ENCODE results near the gene TRMT2A. TPM values are rescaled to one million over a fixed set of nuclear protein-coding genes. Genes with fewer than 3 reads are reported as not detected.

TRMT2A gene
- total RNA-seq, 1 donor from 2014 or later, result 125 TPM

DNA sequence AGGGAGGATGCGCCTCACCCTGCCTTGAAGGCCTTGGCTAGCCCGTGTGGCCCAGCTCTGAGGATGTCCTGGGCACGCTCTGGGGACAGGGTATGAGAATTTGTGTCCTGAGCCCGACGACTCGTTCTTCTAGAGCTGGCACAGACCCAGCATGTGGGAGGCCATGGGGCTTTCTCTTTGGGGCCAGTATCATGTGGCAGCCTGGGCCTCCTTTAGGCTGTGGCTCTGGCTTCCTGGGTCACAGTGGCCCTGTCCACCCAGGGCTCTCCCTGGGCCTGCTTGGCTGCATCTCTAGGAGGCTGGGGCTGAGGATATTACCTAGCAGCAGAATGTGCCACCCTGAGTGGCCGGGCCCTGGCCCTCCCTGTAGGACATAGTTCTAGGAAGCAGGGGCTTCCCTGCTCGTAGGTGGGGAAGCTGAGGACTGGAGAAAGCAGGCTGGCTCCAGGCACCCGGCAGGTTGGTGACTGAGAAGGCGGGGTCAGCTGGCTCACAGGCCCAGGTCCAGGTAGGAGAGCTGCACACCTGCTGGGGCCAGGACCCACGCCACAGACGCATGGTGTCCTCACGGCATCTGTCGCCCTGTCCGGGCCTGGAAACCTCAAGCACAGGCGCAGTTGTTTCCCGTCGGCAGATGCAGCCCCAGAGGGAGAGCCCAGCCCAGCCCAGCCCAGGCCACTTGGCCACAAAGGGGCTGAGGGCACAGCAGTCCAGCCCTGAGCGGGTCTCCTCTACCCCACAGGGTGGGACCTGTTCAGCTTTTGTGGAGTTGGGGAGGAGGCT, 27.0 kb upstream of the TRMT2A start:
- H3K27ac Mint-ChIP-seq, result no peak overlapping the region
- intact Hi-C loops (cut with micrococcal nuclease), result no loop called here
- DNase-seq, result no peak
- H3K4me1 Mint-ChIP-seq, result peaks cover 3% of the 10 kb centered on the region
- H3K4me3 Mint-ChIP-seq, result no peak overlapping the region
- no peaks in the 10 kb centered on the region for H3K9me3 Mint-ChIP-seq
- H3K27me3 Mint-ChIP-seq, result no peaks in the 10 kb centered on the region
- H3K36me3 Mint-ChIP-seq (ENCODE audit: low read depth), result peaks cover 2% of the 10 kb centered on the region

DNA sequence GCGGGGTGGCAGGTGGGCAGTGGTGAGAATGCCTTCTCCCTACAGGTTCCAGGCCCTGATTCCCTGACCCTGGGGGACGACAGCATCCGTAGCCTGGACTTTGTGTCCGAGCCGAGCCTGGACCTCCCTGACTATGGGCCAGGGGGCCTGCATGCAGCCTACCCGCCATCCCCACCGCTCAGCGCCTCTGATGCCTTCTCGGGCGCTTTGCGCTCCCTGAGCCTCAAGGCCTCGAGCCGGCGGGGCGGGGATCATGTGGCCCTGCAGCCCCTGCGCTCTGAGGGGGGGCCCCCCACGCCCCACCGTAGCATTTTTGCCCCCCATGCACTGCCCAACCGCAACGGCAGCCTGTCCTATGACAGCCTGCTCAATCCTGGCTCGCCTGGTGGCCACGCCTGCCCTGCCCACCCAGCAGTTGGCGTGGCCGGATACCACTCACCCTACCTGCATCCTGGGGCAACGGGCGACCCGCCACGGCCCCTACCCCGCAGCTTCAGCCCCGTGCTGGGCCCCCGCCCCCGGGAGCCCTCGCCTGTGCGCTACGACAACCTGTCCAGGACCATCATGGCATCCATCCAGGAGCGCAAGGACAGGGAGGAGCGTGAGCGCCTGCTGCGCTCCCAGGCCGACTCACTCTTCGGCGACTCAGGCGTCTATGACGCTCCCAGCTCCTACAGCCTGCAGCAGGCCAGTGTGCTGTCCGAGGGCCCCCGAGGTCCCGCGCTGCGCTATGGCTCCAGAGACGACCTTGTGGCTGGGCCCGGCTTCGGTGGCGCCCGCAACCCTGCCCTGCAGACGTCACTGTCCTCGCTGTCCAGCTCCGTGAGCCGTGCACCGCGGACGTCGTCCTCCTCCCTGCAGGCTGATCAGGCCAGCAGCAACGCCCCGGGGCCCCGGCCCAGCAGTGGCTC, 25.9 kb upstream of the TRMT2A start:
- Mint-ChIP-seq H3K9me3 (no peaks in the 10 kb centered on the region), H3K27ac (no peak overlapping the region), H3K4me3 (no peak overlapping the region), H3K4me1 (peaks cover 4% of the 10 kb centered on the region), H3K36me3 (ENCODE audit: low read depth) (peaks cover 2% of the 10 kb centered on the region), H3K27me3 (no peaks in the 10 kb centered on the region)
- no peak for DNase-seq
- intact Hi-C loops (cut with micrococcal nuclease), result no loop called here

DNA sequence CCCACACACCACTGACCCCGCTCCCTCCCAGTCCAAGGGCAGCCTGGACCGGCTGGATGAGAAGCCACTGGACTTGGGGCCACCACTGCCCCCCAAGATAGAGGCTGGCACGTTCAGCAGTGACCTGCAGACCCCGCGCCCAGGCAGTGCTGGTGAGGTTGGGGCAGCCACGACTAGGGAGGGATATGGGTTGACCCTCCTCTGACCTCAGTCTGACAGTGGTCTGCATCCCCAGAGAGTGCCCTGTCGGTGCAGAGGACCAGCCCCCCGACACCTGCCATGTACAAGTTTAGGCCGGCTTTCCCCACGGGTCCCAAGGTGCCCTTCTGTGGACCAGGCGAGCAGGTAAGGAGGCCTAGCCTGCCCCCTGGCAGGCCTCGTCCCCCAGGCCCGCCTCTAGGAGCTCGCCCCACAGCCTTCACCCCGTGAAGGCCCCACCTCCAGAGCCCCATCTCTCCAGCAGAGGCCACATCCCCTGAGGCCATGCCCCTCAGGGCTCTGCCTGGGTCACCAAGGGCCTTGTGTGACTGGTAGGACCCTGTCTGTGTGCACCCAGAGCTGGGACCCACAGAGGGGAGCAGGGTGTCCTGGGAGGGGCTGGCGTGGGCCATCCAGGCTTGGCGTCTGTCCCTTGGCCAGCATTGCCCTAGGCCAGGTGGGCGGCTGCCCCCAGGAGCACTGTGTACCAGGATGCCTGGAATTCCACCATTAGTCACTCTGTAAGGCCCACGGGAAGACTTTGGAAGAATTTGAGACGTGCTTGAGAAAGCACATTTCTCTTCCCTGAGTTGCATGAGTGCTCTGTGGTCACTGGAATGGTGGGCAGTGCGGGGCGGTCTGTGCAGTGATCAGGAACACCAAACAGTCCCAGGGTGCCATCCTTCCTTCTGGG, 24.4 kb upstream of the TRMT2A start:
- Mint-ChIP-seq H3K27me3 (no peaks in the 10 kb centered on the region), H3K4me1 (peaks cover 5% of the 10 kb centered on the region), H3K36me3 (ENCODE audit: low read depth) (peaks cover 2% of the 10 kb centered on the region), H3K27ac (no peak overlapping the region), H3K9me3 (no peaks in the 10 kb centered on the region), H3K4me3 (no peak overlapping the region)
- intact Hi-C loops (cut with micrococcal nuclease), result no loop called here
- no peak for DNase-seq

DNA sequence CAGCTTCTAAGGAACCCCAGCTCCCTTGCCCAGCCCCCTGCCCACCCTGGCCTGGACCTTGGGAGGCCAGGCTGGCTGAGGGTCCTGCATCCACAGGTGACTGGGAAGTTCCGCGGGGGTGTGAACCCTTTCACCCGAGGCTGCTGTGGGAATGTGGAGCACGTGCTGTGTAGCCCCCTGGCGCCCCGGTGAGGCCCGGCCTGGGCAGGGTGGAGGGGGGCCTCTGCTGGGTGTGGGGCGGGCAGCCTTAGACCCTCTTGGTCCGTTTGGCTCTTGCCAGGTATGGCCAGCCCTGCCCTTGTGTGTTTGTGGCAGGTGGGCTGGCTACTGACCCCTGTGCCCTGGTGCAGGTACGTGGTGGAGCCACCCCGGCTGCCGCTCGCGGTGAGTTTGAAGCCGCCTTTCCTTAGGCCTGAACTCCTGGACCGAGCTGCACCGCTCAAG, 23.5 kb upstream of the TRMT2A start:
- Mint-ChIP-seq H3K4me3 (no peak overlapping the region), H3K27ac (no peak overlapping the region), H3K36me3 (ENCODE audit: low read depth) (peaks cover 2% of the 10 kb centered on the region), H3K4me1 (peaks cover 4% of the 10 kb centered on the region), H3K9me3 (no peaks in the 10 kb centered on the region), H3K27me3 (no peaks in the 10 kb centered on the region)
- DNase-seq, result no peak
- intact Hi-C loops (cut with micrococcal nuclease), result no loop called here

DNA sequence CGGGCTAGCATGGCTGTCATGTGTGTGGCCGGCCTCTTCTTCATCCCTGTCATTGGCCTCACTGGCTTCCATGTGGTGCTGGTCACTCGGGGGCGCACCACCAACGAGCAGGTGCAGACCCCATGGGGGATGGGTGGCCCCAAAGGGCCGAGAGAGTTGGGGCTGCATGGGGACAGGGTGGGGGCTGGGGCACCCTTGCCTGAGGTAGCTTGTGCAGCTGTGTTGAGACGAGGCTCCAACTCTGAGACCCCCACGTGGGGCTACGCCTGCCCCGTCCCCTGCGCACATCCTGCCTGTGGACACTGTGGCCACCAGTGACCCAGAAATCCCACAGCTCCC, 23.1 kb upstream of the TRMT2A start:
- Mint-ChIP-seq H3K36me3 (ENCODE audit: low read depth) (peaks cover 2% of the 10 kb centered on the region), H3K9me3 (no peaks in the 10 kb centered on the region), H3K4me3 (no peak overlapping the region), H3K27me3 (no peaks in the 10 kb centered on the region), H3K27ac (no peak overlapping the region), H3K4me1 (peaks cover 4% of the 10 kb centered on the region)
- intact Hi-C loops (cut with micrococcal nuclease), result no loop called here
- no peak for DNase-seq

DNA sequence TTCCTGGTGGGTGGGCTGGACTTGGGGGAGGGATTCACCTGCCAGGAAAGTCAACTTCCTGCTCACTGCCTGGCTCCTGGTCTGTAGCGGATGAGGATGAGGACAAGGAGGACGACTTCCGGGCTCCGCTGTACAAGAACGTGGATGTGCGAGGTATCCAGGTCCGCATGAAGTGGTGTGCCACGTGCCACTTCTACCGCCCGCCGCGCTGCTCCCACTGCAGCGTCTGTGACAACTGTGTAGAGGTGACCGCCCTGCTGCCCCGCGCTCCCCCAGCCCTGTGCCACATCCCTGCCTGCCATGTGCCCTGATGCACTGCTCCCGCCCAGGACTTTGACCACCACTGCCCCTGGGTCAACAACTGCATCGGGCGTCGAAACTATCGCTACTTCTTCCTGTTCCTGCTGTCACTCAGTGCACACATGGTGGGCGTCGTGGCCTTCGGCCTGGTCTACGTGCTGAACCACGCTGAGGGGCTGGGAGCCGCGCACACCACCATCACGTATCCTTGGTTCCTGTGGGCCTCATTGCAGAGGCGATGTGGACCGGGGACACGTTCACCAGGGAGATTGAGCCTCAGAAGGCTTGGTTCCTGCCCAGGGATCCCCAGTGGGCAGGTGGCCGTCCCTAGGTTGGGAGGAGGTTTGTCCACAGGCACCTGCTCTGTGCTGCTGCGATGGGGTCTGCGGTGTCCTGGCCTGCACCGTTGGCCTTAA, 22.5 kb upstream of the TRMT2A start:
- no peak overlapping the region for H3K4me3 Mint-ChIP-seq
- peaks cover 2% of the 10 kb centered on the region for H3K36me3 Mint-ChIP-seq (ENCODE audit: low read depth)
- H3K4me1 Mint-ChIP-seq, result peaks cover 4% of the 10 kb centered on the region
- no peak for DNase-seq
- intact Hi-C loops (cut with micrococcal nuclease), result no loop called here
- no peaks in the 10 kb centered on the region for H3K27me3 Mint-ChIP-seq
- H3K9me3 Mint-ChIP-seq, result no peaks in the 10 kb centered on the region
- H3K27ac Mint-ChIP-seq, result no peak overlapping the region

DNA sequence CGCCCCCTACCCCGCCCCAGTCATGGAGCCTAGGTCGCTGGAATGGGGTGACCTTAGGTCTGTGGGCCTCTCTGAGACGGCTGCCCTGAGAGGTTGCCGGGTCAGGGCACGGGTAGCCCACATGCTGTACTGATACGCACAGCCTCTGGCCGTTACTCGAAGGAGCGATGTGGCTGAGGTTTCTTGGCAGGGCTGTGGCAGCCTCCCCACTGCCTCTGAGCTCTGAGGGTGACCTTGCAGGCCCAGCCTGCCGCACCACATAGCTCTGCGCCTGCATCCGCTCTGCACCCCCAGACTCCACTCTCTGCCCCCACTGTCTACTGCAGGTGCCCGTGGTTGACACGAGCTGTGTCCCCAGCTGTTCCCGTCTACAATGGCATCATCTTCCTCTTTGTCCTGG, 21.8 kb upstream of the TRMT2A start:
- no peak overlapping the region for H3K4me3 Mint-ChIP-seq
- DNase-seq, result no peak
- peaks cover 2% of the 10 kb centered on the region for H3K36me3 Mint-ChIP-seq (ENCODE audit: low read depth)
- no peaks in the 10 kb centered on the region for H3K9me3 Mint-ChIP-seq
- intact Hi-C loops (cut with micrococcal nuclease), result no loop called here
- peaks cover 4% of the 10 kb centered on the region for H3K4me1 Mint-ChIP-seq
- H3K27me3 Mint-ChIP-seq, result no peaks in the 10 kb centered on the region
- H3K27ac Mint-ChIP-seq, result no peak overlapping the region

DNA sequence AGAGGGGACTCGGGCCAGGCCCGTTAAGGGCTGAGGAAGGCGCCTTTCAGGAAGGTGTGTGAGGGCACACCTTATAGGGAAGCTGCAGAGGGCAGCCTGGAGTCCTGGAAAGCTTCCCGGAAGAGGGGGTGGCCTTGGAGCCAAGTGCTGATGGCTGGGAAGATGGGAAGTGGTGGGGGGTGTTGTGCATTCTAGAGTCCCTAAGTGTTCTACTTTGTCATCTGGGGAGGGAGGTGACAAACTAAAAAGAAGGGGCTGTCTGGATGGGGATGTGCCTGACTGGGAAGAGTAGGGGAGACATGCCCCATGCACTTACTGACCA, 21.4 kb upstream of the TRMT2A start:
- H3K27ac Mint-ChIP-seq, result no peak overlapping the region
- DNase-seq, result no peak
- intact Hi-C loops (cut with micrococcal nuclease), result no loop called here
- peaks cover 6% of the 10 kb centered on the region for H3K4me1 Mint-ChIP-seq
- no peaks in the 10 kb centered on the region for H3K9me3 Mint-ChIP-seq
- H3K4me3 Mint-ChIP-seq, result no peak overlapping the region
- no peaks in the 10 kb centered on the region for H3K27me3 Mint-ChIP-seq
- peaks cover 2% of the 10 kb centered on the region for H3K36me3 Mint-ChIP-seq (ENCODE audit: low read depth)

DNA sequence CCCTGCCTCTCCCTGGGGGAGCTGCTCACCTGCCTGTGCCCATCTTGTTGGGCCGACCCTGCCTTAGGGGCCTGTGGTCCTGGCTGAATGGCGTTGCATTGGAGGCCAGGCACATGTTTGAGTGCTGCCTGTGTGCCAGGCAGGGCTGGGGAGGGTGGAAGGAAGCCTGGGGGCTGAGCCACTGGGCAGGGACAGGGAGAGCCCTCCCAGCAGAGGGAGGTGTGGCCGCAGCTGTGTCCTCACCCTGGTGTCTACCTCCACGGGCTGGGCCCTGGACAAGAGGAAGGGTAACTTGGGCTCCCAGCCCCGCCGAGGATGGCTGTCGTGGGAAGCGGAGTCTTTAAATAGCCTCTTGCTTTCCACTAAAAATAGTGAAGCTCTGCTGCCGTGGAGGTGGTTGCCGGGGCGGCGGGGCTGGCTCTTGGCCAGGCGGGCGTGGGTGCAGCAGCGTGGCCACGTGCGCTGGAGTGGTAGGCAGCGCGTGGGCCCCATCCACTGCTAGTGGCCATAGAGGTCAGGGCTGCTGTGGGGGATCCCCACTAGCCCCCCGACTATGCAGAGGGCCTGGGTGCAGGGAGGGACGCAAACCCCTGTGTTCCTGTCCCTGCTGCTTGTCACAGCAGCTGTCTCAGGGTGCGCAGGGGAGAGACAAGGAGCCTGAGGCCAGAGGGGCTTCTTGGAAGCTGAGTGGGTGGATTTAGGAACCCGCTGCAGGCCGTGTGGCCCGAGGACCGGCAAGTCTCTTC, 20.8 kb upstream of the TRMT2A start:
- Mint-ChIP-seq H3K36me3 (ENCODE audit: low read depth) (peaks cover 2% of the 10 kb centered on the region), H3K4me1 (peaks cover 10% of the 10 kb centered on the region), H3K9me3 (no peaks in the 10 kb centered on the region), H3K27ac (no peak overlapping the region), H3K4me3 (no peak overlapping the region), H3K27me3 (no peaks in the 10 kb centered on the region)
- no peak for DNase-seq
- intact Hi-C loops (cut with micrococcal nuclease), result no loop called here

DNA sequence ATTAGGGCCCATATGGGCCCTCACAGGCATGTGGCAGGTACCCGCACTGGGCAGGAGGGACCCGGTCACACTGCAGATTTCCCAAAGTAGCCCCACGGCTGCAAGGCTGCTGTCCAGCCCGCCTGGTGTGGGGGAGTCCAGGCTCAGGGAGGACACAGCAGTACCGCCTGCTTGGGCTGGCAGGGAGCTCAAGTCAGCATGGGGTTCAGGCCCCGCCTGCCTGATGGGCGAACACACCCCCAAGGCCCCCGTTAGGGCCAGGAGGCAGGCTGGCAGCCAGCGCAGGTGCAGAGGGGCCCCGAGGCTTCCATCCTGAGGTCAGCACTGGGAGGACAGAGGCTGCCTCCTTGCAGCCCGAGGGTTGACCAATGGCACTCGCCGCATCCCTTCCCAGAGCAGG, 20.1 kb upstream of the TRMT2A start:
- Mint-ChIP-seq H3K36me3 (ENCODE audit: low read depth) (peaks cover 2% of the 10 kb centered on the region), H3K27me3 (no peaks in the 10 kb centered on the region), H3K9me3 (no peaks in the 10 kb centered on the region), H3K4me3 (no peak overlapping the region), H3K4me1 (peaks cover 10% of the 10 kb centered on the region), H3K27ac (no peak overlapping the region)
- intact Hi-C loops (cut with micrococcal nuclease), result no loop called here
- DNase-seq, result no peak

DNA sequence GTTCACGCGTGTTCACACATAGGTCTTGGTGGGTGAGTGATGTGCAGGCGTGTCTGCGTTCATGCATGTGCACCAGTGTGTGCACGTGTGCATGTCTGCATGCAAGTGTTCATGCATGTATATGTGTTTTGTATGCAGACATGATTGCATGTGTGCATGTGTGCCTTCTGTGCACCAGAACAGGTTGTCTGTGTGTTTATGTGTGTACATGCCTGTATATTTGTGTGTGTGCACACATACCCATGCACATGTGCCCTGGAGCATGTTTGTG, 19.5 kb upstream of the TRMT2A start:
- peaks cover 10% of the 10 kb centered on the region for H3K4me1 Mint-ChIP-seq
- intact Hi-C loops (cut with micrococcal nuclease), result no loop called here
- no peak overlapping the region for H3K27ac Mint-ChIP-seq
- H3K36me3 Mint-ChIP-seq (ENCODE audit: low read depth), result peaks cover 2% of the 10 kb centered on the region
- no peak for DNase-seq
- H3K9me3 Mint-ChIP-seq, result no peaks in the 10 kb centered on the region
- no peaks in the 10 kb centered on the region for H3K27me3 Mint-ChIP-seq
- H3K4me3 Mint-ChIP-seq, result no peak overlapping the region

DNA sequence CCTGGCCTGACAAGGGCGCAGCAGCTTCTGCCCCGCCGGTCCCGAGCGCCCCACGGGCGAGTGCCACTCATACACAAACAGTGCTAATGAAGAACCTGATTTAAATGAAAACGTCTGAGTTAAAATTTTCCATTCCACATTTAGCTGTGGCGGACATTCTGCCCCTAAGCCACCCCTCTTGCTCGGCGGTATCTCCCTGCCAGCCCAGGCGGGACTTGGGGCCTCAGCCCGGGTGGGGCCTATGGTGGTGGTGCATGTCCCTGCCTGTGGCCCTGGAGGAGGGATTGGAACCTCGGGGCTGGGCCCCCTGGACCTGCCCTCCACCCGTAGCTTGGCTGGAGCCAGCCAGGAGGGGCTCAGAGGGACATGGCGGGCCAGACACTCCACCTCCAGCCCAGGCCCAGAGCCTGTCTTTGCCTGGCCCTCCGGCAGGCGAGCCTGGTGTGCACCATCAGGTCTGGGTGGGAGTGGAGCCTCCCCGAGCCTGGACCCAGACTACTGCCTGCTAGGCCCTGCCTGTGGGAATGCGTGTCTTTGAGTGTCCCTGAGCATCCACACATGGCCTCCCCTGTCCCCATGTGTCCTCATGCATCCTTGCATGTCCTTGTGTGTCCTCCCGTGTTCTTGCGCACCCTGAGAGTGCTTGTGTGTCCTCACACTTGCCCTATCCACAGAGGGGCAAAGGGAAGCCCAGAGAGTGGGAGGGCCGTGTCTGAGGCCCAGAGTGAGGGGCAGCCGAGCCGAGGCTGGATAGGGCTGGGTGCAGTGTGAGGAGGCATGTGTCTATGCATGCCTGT, 19.0 kb upstream of the TRMT2A start:
- intact Hi-C loops (cut with micrococcal nuclease), result no loop called here
- Mint-ChIP-seq H3K27me3 (no peaks in the 10 kb centered on the region), H3K9me3 (no peaks in the 10 kb centered on the region), H3K4me3 (no peak overlapping the region), H3K4me1 (peaks cover 10% of the 10 kb centered on the region), H3K27ac (no peak overlapping the region), H3K36me3 (ENCODE audit: low read depth) (peaks cover 2% of the 10 kb centered on the region)
- DNase-seq, result no peak
